Erythroblast (primary cell): ENCODE data around the gene PTPRM.

Source experiments
- DNase-seq, 2 experiments: peaks; one replicate each; lab custom pipeline; 2025; lab: John Stamatoyannopoulos, UW
- GATA1 ChIP-seq: IDR thresholded peaks from 2 replicates; pipeline ENCODE4 v1.6.1; 2011; ENCODE audit warnings: low read depth, mild to moderate bottlenecking, control low read depth, low read length, moderate library complexity
- POLR2A ChIP-seq: IDR thresholded peaks from 2 replicates; pipeline ENCODE4 v1.6.1; 2011; ENCODE audit warnings: mild to moderate bottlenecking, low read length

The PTPRM gene

DNA sequence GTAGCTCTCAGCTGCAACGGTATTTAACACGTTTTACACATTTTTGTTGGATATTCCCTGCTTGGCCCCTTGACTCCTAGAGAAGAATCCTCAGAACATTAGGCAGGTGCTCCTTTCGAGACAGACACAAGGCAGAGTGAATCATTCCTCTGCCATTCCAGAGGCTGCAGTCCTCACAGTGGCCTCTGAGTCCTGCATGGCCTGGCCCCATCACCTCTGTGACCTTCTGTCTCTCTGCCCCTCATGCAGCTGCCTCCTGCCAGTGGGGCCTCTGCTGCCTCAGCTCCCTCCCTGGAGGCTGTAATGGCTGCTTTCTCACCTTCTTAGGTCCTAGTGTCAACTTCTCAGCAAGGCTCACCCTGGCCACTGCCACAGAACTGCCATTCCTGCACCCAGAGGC is 101.3 kb downstream of the PTPRM start:
- no peak for DNase-seq
- TF ChIP-seq POLR2A (no peak), GATA1 (no peak)

DNA sequence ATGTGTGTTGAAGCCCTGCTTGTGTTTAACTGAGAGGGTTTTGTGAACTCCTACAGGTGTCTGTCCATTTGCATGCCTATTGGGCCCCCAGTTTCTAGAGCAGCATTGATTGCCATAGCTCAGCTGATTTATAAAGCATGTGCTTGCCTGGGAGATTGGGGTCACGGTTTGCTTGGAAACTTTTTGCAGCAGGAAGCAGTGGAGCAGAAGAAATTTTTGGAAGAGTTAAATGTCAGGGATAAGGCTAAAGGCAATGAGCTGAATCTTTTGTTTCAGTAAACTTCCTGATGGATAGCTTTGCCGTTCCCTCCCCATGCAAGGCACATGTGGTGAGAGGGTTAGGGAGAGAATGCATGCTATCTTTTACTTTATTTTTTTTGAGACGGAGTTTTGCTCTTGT is 102.2 kb downstream of the PTPRM start:
- DNase-seq = no peak
- TF ChIP-seq POLR2A (no peak), GATA1 (no peak)

DNA sequence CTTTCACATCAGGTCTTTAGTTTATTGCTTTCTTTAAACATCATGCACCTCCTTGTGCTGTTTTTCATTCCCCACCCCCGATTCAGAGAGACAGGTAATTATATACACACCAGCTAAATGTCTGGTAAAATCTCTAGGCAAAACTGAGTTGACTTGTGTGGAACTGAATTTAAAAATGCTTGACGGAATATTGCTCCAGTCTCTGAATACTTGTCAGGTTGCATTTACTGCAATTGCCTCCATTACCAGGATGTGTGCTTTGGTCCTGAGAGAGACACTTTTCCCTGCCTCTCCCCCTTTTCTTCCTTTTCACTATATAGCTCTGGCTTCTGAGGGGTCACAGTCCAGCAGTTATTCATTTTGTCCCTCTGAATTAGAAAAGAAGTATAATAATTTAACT is 104.0 kb downstream of the PTPRM start:
- DNase-seq = no peak
- TF ChIP-seq GATA1 = no peak
- no peak for TF ChIP-seq POLR2A

DNA sequence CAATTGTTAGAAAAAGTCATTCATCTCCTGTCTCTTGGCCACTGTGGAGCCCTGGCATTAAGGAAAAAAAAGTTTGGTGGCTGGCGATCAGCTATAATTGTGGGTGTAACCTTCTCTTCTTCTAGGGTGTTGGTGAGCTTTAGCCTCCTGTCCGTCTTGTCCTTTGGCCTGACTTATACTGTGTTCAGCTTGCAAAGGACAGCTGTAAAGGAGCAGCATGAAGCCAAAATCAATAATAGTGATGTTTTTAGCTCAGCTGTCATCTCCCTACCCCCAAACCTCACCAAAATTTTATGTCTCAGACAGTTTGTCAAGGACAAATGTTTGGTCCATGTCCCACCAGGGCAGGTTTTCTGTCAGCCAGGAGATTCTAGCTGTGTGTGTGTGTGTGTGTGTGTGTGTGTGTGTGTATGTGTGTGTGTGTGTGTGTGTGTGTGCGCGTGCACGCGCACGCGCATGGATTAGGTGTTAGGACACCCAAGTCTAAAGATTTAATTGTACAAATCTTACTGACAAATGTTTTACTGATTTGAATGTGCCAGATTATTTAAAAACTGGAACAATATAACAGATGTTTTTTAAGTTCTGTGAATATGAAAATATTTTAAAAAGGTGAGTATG is 109.2 kb downstream of the PTPRM start:
- TF ChIP-seq POLR2A = no peak
- no peak for TF ChIP-seq GATA1

DNA sequence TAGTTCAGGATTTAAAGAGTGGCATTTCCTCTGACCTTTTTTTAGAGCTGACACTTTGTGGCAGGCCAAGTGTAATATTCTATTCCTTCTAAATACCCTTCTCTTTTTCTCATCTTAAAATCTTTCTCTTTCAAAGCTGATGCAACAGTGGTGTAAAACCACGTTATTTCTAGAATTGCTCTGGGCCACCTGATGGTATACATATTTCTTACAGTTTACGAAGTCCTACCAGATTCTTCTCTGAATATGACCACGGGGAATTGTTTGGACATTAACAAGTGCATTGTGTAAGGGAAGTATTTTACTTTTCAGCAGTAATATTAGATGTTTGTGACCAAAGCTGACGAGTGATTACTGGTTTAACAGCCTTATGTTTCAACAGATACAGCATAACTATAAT is 109.9 kb downstream of the PTPRM start:
- TF ChIP-seq POLR2A (no peak), GATA1 (no peak)
- DNase-seq = peak in 1 of 2 experiments; percentile 16

More for the DNA sequence above, 109.2 kb downstream of the PTPRM start:
- no peak for DNase-seq

DNA sequence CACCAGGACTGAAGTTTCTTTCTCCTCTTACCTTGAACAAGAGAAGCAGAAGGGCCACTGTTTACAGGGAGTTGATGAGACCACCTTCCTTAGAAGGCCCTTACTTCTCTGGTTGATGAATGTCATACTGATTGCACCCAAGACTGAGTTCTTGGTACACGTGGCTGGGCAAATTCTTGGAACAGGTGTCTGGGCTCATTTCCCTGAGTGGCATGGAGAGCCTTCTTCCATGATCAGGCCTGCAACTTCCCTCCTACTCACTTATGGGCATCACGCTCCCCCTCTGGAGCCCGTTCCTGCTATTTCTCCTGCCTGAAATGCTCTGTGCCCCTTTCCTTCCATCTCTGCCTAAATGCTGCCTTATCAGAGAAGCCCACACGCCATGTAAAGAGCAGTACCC is 110.3 kb downstream of the PTPRM start:
- TF ChIP-seq POLR2A = no peak
- TF ChIP-seq GATA1 = no peak
- DNase-seq = no peak

DNA sequence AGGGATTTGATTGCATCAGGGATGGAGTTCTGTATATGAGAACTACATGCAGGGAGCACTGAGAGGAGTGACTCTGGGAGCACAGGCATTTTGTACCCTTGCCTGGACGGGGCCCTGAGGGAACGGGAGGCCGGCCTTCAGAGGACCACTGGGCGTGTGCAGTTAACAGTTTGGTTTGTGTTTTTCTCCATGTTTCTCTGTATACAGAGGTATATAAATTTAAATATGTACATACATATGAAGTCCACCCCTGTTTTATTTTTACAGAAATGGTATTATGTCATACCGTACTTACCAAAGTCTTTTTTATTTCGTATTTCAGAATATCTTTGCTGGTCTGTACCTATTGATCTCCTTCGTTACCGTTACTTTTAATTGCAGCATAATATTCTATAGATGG is 111.3 kb downstream of the PTPRM start:
- TF ChIP-seq GATA1 = no peak
- TF ChIP-seq POLR2A = no peak
- DNase-seq = no peak

DNA sequence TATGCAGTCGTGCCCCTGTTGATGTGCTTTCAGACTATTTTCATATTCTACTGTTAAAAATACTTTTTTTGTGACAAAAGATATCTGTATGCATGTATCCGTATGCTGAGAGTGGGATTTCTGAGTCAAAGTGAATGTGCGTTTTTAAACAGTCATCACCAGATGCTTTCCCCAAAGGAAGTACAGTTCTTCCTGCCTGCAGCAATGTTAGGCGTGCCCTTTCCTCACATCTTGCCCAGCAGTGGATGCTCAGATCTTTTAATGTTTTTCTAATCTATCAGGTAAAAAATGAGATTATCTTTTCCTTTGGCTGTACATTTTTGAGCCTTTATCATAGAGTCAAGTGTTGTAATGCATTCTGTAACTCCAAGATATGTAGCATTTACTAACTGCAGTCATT is 111.7 kb downstream of the PTPRM start:
- no peak for TF ChIP-seq GATA1
- no peak for TF ChIP-seq POLR2A
- no peak for DNase-seq

DNA sequence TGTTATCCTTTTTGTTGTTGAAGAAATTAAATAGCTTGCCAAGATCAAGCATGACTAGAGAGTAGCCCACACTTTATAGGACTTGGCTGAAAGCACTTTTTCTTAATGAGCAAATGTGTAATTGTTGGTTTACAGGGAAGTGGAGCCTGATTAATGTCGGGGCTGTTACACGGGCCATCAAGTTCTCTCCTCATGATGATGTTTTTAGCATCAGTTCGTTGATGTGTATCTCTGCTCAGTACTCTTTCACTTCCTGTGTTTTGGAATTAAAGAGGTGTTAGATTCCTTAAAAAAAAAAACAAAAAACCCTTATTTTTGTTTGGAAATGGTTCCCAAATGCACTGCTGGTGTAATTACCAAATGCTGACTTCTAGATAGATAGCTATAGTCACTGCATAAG is 114.2 kb downstream of the PTPRM start:
- no peak for DNase-seq
- TF ChIP-seq POLR2A (no peak), GATA1 (no peak)

DNA sequence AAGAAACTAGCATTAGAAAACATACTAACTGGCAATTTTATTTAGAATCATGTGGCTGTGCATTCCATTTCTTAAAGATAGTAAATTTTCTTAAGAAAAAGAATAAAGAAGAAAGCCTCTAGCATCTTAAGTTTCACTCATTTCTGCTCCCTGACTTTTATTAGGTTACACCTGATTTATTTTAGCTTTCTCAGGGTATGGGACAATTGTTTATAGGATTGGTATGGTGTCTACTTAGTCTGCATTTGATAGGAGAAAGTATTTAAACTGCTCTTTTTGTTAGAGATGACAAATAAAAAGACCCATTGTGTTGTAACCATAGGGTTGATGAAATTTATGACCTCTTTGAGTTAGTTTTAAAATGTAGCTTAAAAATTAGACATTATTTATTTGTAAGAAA is 115.2 kb downstream of the PTPRM start:
- DNase-seq = no peak
- TF ChIP-seq GATA1 = no peak
- TF ChIP-seq POLR2A = no peak

DNA sequence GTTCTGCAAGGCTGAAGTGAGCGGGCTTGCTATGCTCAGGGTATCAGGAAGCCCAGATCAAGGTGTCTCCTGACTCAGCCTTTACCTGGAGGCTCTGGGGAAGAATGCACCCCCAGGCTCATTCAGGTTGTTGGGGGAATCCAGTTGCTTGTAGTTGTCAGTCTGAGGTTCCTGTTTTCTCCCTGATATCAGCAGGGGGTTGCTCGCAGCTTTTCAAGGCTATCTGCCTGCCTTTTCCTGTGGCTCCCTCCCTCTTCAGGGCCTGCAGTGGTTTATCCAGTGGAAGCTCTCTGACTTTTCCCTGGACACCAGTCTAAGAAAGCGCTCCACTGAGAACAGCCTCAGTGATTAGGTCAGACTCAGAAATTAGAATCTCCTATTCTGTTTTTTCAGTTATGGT is 116.6 kb downstream of the PTPRM start:
- no peak for TF ChIP-seq POLR2A
- no peak for TF ChIP-seq GATA1

DNA sequence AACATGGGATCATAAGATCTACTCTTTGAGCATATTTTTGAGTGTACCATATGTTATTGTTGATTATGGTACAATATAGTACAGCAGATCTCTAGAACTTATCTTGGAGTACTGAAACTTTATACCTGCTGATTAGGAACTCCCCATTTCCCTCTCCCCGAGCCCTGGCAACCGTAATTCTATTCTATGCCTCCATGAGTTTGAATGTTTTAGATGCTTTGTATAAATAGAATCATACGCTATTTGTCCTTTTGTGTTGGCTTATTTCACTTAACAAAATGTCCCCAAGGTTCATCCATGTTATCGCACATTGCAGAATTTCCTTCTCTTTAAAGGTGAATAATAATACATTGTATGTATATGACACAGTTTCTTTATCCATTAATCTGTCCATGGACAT is 117.2 kb downstream of the PTPRM start:
- no peak for TF ChIP-seq GATA1
- TF ChIP-seq POLR2A = no peak
- no peak for DNase-seq

More for the DNA sequence above, 116.6 kb downstream of the PTPRM start:
- no peak for DNase-seq

DNA sequence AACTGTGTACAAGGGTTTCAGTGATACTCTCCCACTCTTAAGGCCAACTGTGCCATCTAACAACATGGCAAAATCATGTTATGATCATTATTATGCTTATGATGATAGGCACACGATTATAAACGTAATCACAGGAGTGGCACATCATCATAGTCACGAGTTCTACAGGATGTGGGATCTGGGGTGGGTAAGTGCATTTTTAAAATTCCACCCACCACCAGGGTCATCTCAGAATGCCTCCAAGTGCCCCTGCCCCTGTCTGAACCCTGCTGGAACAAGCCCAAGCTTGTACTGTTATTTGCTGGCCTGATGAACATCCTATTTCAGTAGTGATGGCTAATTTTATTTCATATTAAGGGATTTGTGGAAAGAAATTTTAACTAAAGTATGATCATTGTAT is 117.8 kb downstream of the PTPRM start:
- TF ChIP-seq POLR2A (no peak), GATA1 (no peak)
- no peak for DNase-seq

DNA sequence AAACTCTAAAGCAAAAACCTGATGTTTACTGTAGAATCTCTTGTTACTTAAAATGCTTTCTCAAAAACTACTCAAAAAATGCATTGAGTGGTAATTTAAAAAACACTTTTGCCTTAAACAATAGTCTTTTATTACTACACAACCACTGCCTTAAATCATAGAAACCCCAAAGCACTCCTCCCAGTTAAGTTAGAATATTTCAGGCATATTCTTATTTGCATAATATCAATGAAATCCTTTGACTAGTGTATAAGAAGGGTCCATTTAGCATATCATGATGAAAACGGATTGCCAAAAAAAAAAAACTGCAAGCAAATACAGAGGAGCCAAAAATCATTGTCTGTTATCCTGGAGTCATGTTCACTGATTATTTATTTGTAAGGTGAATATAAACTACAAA is 119.2 kb downstream of the PTPRM start:
- DNase-seq = no peak
- no peak for TF ChIP-seq POLR2A
- TF ChIP-seq GATA1 = no peak

DNA sequence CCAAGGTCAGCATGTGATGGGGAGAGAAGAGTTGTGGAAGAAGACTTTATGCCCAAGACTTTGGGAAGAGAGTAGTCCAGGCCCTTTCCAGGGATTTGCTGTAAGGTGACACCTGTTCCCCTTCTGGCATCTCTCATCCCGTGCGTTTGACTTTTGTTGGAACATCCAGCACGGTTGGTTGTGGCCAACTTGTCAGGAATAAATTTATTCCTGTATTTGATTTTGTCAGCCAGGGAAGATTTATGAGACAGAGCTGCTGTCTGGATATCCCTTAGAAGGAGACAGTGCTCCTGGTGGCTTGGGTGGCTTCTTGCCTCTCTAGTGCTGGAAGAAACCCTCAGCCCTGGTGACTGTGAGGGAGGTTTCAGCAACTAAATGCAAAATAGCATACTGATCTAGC is 121.5 kb downstream of the PTPRM start:
- no peak for DNase-seq
- TF ChIP-seq POLR2A = no peak
- no peak for TF ChIP-seq GATA1
